HFF-Myc (cell line): Measurements from ENCODE around the gene GAMT.
A peak's percentile ranks its signal among the peaks of the same experiment; 100 is the strongest.

ENCODE experiments used
- DNase-seq: peaks from one replicate; pipeline ENCODE4 v3.0.0-alpha.2; 2011; ENCODE audit warnings: low read depth; ENCODE audit errors: extremely low read depth
- H3K4me3 ChIP-seq: replicated peaks from 2 replicates; pipeline ENCODE4 v1.5.1; 2011; ENCODE audit warnings: low read depth, mild to moderate bottlenecking, control low read depth, low read length
- CTCF ChIP-seq: IDR thresholded peaks from 2 replicates; pipeline ENCODE4 v1.5.1; 2012; ENCODE audit warnings: mild to moderate bottlenecking, low read depth, low read length, control low read depth; ENCODE audit errors: missing control alignments

GAMT gene

GRCh38 chr19:1383312-1384084 lies 17.8 kb downstream of the GAMT start, which contains the start of gene NDUFS7:
NDUFS7 (plus strand) TSS chr19:1383907; CDS start chr19:1383927, 20 bp downstream.
- no peak for TF ChIP-seq CTCF
- H3K4me3 ChIP-seq, result peak within 1 kb of the TSS; percentile 98
- DNase-seq, result peak; percentile 73

- TF ChIP-seq CTCF, result no peak
- H3K4me3 ChIP-seq, result no peak overlapping the region
- DNase-seq, result no peak
Observed at GRCh38 chr19:1383017-1383311, 18.4 kb downstream of the GAMT start.

GRCh38 chr19:1382250-1382649 lies 19.1 kb downstream of the GAMT start:
- DNase-seq, result no peak
- TF ChIP-seq CTCF, result no peak
- H3K4me3 ChIP-seq, result no peak overlapping the region

- no peak for DNase-seq
- TF ChIP-seq CTCF, result no peak
- H3K4me3 ChIP-seq, result no peak overlapping the region
Observed at GRCh38 chr19:1379961-1380489, 21.3 kb downstream of the GAMT start.

GRCh38 chr19:1379126-1379905 lies 22.0 kb downstream of the GAMT start:
- no peak for DNase-seq
- no peak overlapping the region for H3K4me3 ChIP-seq
- no peak for TF ChIP-seq CTCF

- no peak overlapping the region for H3K4me3 ChIP-seq
- peak; percentile 7 for TF ChIP-seq CTCF
- no peak for DNase-seq
Observed at GRCh38 chr19:1377965-1378785, 23.2 kb downstream of the GAMT start.
